Nephron progenitor cell (in vitro differentiated cells): ENCODE data around the gene BIK.

Experiments
- DNase-seq: peaks from one replicate; pipeline ENCODE4 v3.0.0; 2021
- H3K27ac Mint-ChIP-seq: 2 replicates; pipeline ENCODE4 v1.8.0; 2021; ENCODE audit warnings: mild to moderate bottlenecking, moderate library complexity, mixed read lengths
- H3K27me3 Mint-ChIP-seq: 2 replicates; pipeline ENCODE4 v1.8.0; 2021; ENCODE audit warnings: mild to moderate bottlenecking, low read depth, mixed read lengths; ENCODE audit not compliant: poor library complexity
- H3K36me3 Mint-ChIP-seq: 2 replicates; pipeline ENCODE4 v1.8.0; 2021; ENCODE audit warnings: low read depth, mixed read lengths
- H3K4me1 Mint-ChIP-seq: 2 replicates; pipeline ENCODE4 v1.8.0; 2021; ENCODE audit warnings: mixed read lengths
- H3K4me3 Mint-ChIP-seq: 2 replicates; pipeline ENCODE4 v1.8.0; 2021; ENCODE audit warnings: mild to moderate bottlenecking, moderate library complexity, mixed read lengths
- H3K9me3 Mint-ChIP-seq: 2 replicates; pipeline ENCODE4 v1.8.0; 2021; ENCODE audit warnings: mild to moderate bottlenecking, moderate library complexity, mixed read lengths
- CTCF ChIP-seq: fragments of 200-600 bp; sonication (generic); IDR thresholded peaks from 2 replicates; pipeline ENCODE4 v1.5.0; 2021; ENCODE audit warnings: antibody characterized with exemption

The BIK gene

DNA sequence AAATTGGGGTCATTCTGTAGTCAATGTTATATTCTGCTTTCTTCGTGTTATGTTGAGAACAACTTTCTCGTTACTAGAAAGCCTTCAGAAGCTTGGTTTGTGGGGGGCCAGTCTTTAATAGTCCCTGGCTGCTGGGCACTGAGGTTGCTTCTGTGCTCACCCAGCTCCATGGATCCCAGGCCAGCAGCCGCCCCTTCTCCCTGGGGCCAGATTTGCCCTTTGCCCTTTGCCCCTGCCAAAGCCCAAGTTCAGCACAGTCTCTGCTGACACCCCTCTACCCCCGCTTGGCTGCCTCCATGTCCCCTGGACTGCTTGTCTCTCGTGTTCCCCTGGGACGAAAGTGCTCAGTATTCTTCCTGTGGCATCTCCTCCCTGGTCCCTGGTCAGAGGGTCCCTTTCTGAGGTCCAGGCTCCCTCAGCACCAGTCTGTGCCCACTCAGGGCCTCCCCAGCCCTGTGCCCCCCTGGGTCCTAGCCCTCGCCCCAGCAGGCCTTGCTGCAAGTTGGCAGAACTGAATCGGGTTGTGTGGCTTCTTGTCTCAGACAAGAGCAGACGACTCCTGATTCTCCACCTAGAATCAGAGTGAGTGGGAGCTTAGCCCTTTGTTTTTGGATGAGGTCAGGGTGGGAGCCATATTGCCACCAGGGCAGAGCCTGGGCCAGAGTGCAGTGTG, 47.5 kb downstream of the BIK start:
- Mint-ChIP-seq H3K27ac (peak overlapping the region; percentile 85), H3K9me3 (no peaks in the 10 kb centered on the region), H3K4me1 (peaks cover 12% of the 10 kb centered on the region), H3K27me3 (peaks cover 21% of the 10 kb centered on the region), H3K4me3 (no peak overlapping the region), H3K36me3 (no peaks in the 10 kb centered on the region)
- no peak for TF ChIP-seq CTCF
- DNase-seq, result no peak

DNA sequence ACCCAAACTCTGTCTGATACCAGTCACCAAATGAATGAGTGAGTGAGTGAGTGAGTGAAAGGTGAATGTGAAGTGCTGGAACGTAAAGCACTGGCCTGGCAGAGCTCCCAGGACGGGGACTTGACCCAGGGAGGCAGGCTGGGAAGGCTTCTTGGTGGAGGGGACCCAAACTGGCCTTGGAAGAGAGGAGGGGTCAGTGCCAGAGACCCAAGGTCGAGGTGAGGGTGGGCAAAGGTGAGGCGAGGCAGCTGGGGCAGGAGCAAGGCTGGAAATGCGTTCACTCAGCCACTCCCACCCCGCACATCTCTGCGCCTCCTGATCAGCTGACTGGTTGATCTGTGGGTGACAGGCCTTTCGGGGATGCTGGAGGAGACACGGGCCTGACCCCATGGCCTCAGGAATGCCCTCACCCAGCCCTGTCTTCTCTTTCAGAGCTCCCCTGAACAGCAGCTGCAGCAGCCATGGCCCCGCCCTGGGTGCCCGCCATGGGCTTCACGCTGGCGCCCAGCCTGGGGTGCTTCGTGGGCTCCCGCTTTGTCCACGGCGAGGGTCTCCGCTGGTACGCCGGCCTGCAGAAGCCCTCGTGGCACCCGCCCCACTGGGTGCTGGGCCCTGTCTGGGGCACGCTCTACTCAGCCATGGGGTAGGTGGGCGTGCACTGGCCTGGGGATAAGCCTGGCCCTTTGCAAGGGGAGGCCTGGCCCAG, 48.4 kb downstream of the BIK start:
- TF ChIP-seq CTCF, result no peak
- Mint-ChIP-seq H3K27me3 (peaks cover 14% of the 10 kb centered on the region), H3K27ac (peak overlapping the region; percentile 85), H3K4me3 (no peak overlapping the region), H3K9me3 (no peaks in the 10 kb centered on the region), H3K36me3 (no peaks in the 10 kb centered on the region), H3K4me1 (peaks cover 13% of the 10 kb centered on the region)
- DNase-seq, result no peak

GRCh38 chr22:43159484-43160178, 49.1 kb downstream of the BIK start:
- no peak overlapping the region for H3K27ac Mint-ChIP-seq
- H3K4me3 Mint-ChIP-seq, result no peak overlapping the region
- H3K36me3 Mint-ChIP-seq, result no peaks in the 10 kb centered on the region
- peak; percentile 34 for TF ChIP-seq CTCF
- DNase-seq, result peak; percentile 43
- peaks cover 20% of the 10 kb centered on the region for H3K4me1 Mint-ChIP-seq
- peaks cover 15% of the 10 kb centered on the region for H3K27me3 Mint-ChIP-seq
- H3K9me3 Mint-ChIP-seq, result no peaks in the 10 kb centered on the region

- no peaks in the 10 kb centered on the region for H3K36me3 Mint-ChIP-seq
- no peak overlapping the region for H3K4me3 Mint-ChIP-seq
- peaks cover 15% of the 10 kb centered on the region for H3K27me3 Mint-ChIP-seq
- no peaks in the 10 kb centered on the region for H3K9me3 Mint-ChIP-seq
- no peak for TF ChIP-seq CTCF
- DNase-seq, result no peak
- peaks cover 24% of the 10 kb centered on the region for H3K4me1 Mint-ChIP-seq
- H3K27ac Mint-ChIP-seq, result peak overlapping the region; percentile 72
Observed at GRCh38 chr22:43160497-43161126, 50.1 kb downstream of the BIK start.

DNA sequence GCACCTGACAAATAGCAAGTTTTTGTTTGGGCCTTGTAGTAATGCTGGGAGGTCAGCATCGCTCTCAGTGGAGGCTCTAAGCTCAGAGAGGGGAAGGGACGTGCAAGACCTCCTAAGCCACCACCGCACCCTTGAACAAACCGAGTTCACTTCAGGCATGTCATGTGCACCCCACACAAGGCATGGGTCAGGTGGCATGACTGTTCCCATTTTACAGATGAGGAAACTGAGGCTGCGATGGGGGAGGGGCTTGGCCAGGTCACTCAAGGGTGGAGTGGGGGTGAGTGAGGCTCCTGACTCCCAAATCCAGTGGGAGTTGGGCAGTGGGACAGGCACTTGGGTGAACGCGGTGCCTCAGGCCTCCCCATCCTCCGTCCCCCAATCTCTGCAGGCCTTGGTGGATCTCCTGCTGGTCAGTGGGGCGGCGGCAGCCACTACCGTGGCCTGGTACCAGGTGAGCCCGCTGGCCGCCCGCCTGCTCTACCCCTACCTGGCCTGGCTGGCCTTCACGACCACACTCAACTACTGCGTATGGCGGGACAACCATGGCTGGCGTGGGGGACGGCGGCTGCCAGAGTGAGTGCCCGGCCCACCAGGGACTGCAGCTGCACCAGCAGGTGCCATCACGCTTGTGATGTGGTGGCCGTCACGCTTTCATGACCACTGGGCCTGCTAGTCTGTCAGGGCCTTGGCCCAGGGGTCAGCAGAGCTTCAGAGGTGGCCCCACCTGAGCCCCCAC, 52.0 kb downstream of the BIK start:
- Mint-ChIP-seq H3K27ac (no peak overlapping the region), H3K27me3 (peaks cover 12% of the 10 kb centered on the region), H3K9me3 (no peaks in the 10 kb centered on the region), H3K4me1 (peaks cover 24% of the 10 kb centered on the region), H3K4me3 (no peak overlapping the region), H3K36me3 (peaks cover under 1% of the 10 kb centered on the region)
- no peak for DNase-seq
- TF ChIP-seq CTCF, result no peak
